Kidney tubule cell (primary cell): ENCODE results near the gene ROM1.

Experiments used
- DNase-seq: peaks from one replicate; pipeline ENCODE4 v3.0.0-alpha.2; 2018; ENCODE audit warnings: low spot score

Gene ROM1

GRCh38 chr11:62588966-62589637 lies 24.0 kb upstream of the ROM1 start:
- DNase-seq = peak; percentile 20

GRCh38 chr11:62591448-62592145 lies 21.5 kb upstream of the ROM1 start, which contains the start of gene TUT1:
Gene TUT1, minus strand, starts transcription at chr11:62591523. Its CDS starts 38 bp downstream, at chr11:62591485.
- DNase-seq = peak; percentile 99

- DNase-seq = no peak
Measured at GRCh38 chr11:62592146-62592815, 20.8 kb upstream of the ROM1 start.

- no peak for DNase-seq
Measured at GRCh38 chr11:62592989-62593421, 20.1 kb upstream of the ROM1 start.

GRCh38 chr11:62593434-62594044 lies 19.5 kb upstream of the ROM1 start:
- DNase-seq = peak; percentile 72

GRCh38 chr11:62595124-62595523 lies 17.9 kb upstream of the ROM1 start:
- DNase-seq = no peak

GRCh38 chr11:62599069-62599696 lies 13.9 kb upstream of the ROM1 start:
- peak; percentile 96 for DNase-seq

- no peak for DNase-seq
Measured at GRCh38 chr11:62599901-62600300, 13.2 kb upstream of the ROM1 start.

GRCh38 chr11:62600367-62601121 lies 12.5 kb upstream of the ROM1 start:
- no peak for DNase-seq

GRCh38 chr11:62601122-62601371 lies 12.0 kb upstream of the ROM1 start:
- DNase-seq = peak; percentile 43

- DNase-seq = peak; percentile 99
Measured at GRCh38 chr11:62601372-62602140, 11.5 kb upstream of the ROM1 start, which contains the start of gene MTA2. Gene MTA2, minus strand, starts transcription at chr11:62601865. Its CDS starts 415 bp downstream, at chr11:62601450.

GRCh38 chr11:62602141-62603071 lies 10.7 kb upstream of the ROM1 start:
- no peak for DNase-seq

- DNase-seq = no peak
Measured at GRCh38 chr11:62603072-62603408, 10.0 kb upstream of the ROM1 start.

- DNase-seq = no peak
Measured at GRCh38 chr11:62603776-62604299, 9.2 kb upstream of the ROM1 start.

- no peak for DNase-seq
Measured at GRCh38 chr11:62604460-62605120, 8.5 kb upstream of the ROM1 start.

- no peak for DNase-seq
Measured at GRCh38 chr11:62605467-62605866, 7.6 kb upstream of the ROM1 start.

GRCh38 chr11:62605902-62606301 lies 7.2 kb upstream of the ROM1 start:
- DNase-seq = no peak

- DNase-seq = no peak
Measured at GRCh38 chr11:62607714-62608113, 5.3 kb upstream of the ROM1 start.

GRCh38 chr11:62608776-62609175 lies 4.3 kb upstream of the ROM1 start:
- no peak for DNase-seq
